OCI-LY7 (cell line): ENCODE measurements around the gene CLTRN. TPM values are rescaled to one million over a fixed set of nuclear protein-coding genes. Genes with fewer than 3 reads are reported as not detected.

Source experiments
- total RNA-seq, 2 experiments: library from RNA; depleted of rRNA in 1 of 2; stranded (reverse); fragments of >200 nt in 1 of 2; shearing (Covaris generic) in 1 of 2; gene quantifications; 2 replicates each; pipeline ENCODE4 v1.2.3, GENCODE V29; 2014 to 2022

Gene CLTRN
- total RNA-seq, 2 experiments from 2014 or later: not detected

Other genes starting within 250 kb of the CLTRN start
- gene PIR, start 171.5 kb downstream of the CLTRN start, total RNA-seq (2014; rRNA removed; shearing (Covaris generic)): 0.51 and 1.9 TPM in 2 replicates
- 3.1 and 3.5 TPM in 2 replicates for gene PIR, start 171.5 kb downstream of the CLTRN start, total RNA-seq (2022)
- gene BMX, start 164.0 kb downstream of the CLTRN start, total RNA-seq (2014; rRNA removed; shearing (Covaris generic)): not detected in 2 replicates
- gene BMX, start 164.0 kb downstream of the CLTRN start, total RNA-seq (2022): not detected in 2 replicates
- gene ACE2, start 63.8 kb downstream of the CLTRN start, total RNA-seq (2014; rRNA removed; shearing (Covaris generic)): not detected in 2 replicates
- gene ACE2, start 63.8 kb downstream of the CLTRN start, total RNA-seq (2022): not detected in 2 replicates
- 0.85 and 3.1 TPM in 2 replicates for gene CA5B, start 73.5 kb upstream of the CLTRN start, total RNA-seq (2014; rRNA removed; shearing (Covaris generic))
- 6.0 and 6.2 TPM in 2 replicates for gene CA5B, start 73.5 kb upstream of the CLTRN start, total RNA-seq (2022)
- 6.2 and 6.5 TPM in 2 replicates for gene ZRSR2, start 125.7 kb upstream of the CLTRN start, total RNA-seq (2014; rRNA removed; shearing (Covaris generic))
- 13.7 and 14.0 TPM in 2 replicates for gene ZRSR2, start 125.7 kb upstream of the CLTRN start, total RNA-seq (2022)
- gene AP1S2, start 190.0 kb upstream of the CLTRN start, total RNA-seq (2014; rRNA removed; shearing (Covaris generic)): 40.2 and 47.0 TPM in 2 replicates
- 42.7 and 49.5 TPM in 2 replicates for gene AP1S2, start 190.0 kb upstream of the CLTRN start, total RNA-seq (2022)